ENCODE data around the gene POLD1.
"Not testable (repeated sequence)": the region's sequence is repeated elsewhere in the genome, so short reads cannot be mapped to it uniquely, and the experiment has no call there.

POLD1 gene

GRCh38 chr19:50383852-50384684 is at the start of gene POLD1:
Gene POLD1 (plus strand): TSS chr19:50384347. CDS start chr19:50398852, 14,505 bp downstream.
- peak; percentile 96 for DNase-seq

GRCh38 chr19:50334741-50335421 is 49.3 kb upstream of the POLD1 start:
- no peak for DNase-seq

- DNase-seq, result not testable (repeated sequence)
These were observed 47.1 kb upstream of the POLD1 start for GRCh38 chr19:50337031-50337430.

DNA sequence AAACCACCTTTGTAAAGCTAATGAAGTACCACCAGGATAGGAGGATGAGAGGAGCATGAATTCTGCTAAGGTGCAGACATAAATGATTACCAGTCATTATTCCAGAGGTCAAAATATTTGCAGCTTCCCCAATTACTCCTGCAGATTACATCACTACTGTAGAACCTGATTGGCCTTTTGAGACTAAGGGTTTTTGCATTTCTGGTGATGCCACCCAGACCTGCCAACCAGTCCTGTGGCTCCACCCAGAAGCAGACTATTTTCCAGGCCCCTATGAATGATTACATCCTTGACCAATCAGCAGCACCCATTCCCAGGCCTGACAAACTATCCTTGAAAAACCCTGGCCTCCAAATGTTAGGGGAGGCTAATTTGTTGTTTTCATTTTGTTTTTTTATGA is 43.8 kb upstream of the POLD1 start:
- no peak for DNase-seq

- no peak for DNase-seq
These were observed 43.0 kb upstream of the POLD1 start for GRCh38 chr19:50341091-50341564.

GRCh38 chr19:50344661-50345318 is 39.4 kb upstream of the POLD1 start:
- no peak for DNase-seq

DNA sequence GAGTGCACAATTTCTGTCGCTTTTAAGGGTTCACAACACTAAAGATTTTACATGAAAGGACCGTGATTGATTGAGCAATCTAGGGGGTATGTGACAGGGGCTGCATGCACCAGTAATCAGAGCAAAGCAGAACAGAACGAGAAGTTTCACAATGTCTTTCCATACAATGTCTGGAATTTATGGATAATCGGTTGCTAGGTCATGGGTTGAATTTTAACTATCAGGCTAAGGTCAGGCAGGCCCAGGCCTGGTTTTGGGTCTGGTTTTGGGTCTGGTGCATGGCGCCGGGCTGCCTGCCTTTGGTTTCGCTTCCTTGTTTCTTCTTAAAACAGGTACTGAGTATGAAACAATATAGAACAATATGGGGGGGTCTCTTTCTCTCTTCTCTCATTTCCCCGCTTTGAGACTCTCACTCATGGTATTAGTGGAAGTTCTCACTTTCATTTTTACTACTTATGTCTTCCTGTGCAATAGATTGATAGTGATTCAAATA is 37.0 kb upstream of the POLD1 start:
- DNase-seq, result not testable (repeated sequence)

DNA sequence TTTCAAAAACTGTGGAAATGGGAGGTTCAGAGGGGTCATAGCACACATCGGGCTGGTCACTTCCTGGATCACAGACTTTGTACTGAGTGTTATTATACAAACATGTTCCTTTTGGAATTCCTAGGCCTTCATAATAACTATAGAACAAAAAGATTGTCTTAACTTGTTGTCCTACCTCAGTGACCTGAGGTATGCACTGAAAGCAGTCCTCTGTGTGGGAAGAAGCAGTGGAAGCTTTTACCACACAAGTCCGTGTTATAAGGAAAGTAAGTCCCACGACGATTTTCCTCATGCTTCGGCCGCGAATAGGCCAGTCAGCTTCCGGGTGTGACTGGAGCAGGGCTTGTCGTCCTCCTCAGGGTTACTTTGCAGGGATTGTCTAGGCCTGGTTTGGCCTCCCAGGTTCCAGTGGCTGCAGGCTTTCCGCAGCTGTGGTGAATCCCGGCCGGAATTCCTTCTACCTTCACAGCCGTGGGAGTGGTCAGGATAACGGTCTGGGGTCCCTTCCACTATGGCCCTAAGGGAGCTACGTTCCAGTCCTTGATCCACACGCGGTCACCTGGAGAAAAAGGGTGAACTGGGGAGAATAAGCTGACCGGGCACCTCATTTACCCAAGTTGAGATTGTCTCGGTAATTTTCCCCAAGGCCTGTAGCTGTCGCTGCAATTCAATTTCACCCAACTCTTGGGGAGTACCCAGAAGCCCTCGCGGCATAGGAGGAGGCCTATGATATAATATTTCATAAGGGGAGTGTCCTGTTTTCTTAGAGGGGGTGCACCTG is 34.7 kb upstream of the POLD1 start:
- DNase-seq, result no peak

GRCh38 chr19:50352242-50352641 is 31.9 kb upstream of the POLD1 start:
- DNase-seq, result no peak

GRCh38 chr19:50353487-50353880 is 30.7 kb upstream of the POLD1 start:
- DNase-seq, result not testable (repeated sequence)

DNA sequence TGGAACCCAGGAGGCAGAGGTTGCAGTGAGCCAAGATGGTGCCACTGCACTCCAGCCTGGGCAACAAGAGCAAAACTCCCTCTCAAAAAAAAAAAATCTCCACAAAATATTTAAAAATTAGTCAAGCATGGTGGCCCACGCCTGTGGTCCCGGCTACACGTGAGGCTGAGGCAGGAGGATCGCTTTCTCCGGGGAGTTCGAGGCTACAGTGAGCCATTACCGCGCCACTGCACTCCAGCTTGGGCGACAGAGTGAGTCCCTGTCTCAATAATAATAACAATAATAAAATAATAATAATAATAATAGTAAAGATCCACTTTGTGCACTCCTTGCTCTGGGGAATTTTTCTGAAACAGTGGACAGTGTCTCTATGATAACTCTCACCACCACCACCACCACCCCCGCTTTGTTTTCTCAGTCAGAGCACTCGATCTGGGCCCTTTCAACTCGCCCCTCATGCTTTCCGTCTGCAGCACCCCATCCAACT is 27.4 kb upstream of the POLD1 start:
- DNase-seq, result no peak

- DNase-seq, result peak; percentile 51
These were observed 26.7 kb upstream of the POLD1 start for GRCh38 chr19:50357178-50358100.

- peak; percentile 51 for DNase-seq
These were observed 25.4 kb upstream of the POLD1 start for GRCh38 chr19:50358483-50359327.

DNA sequence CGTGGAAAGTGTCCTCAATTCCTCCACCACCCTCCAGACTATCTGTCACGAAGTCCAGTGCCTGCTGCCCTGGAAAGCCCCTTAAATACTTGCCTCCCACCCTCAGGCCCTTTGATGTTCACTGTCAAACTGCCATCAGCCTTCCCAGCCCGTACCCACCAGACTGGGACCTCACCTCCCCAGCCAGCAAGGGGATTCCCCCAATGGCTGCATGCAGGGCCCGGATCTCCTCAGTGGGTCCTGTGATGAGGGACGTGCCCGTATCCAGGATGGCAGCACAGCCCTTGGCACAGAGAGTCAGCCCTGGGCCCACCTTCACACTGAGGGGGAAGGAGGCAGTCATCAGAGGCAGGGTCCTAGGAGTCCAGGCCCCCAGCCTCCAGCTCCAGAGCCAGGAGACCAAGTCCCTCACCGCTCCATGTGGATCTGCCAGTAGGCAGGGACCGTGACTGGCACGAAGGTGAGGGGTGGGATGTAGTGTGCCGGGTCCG is 24.8 kb upstream of the POLD1 start:
- DNase-seq, result no peak

GRCh38 chr19:50361290-50362029 is 22.7 kb upstream of the POLD1 start:
- DNase-seq, result no peak

- no peak for DNase-seq
These were observed 22.1 kb upstream of the POLD1 start for GRCh38 chr19:50362030-50362412.

DNA sequence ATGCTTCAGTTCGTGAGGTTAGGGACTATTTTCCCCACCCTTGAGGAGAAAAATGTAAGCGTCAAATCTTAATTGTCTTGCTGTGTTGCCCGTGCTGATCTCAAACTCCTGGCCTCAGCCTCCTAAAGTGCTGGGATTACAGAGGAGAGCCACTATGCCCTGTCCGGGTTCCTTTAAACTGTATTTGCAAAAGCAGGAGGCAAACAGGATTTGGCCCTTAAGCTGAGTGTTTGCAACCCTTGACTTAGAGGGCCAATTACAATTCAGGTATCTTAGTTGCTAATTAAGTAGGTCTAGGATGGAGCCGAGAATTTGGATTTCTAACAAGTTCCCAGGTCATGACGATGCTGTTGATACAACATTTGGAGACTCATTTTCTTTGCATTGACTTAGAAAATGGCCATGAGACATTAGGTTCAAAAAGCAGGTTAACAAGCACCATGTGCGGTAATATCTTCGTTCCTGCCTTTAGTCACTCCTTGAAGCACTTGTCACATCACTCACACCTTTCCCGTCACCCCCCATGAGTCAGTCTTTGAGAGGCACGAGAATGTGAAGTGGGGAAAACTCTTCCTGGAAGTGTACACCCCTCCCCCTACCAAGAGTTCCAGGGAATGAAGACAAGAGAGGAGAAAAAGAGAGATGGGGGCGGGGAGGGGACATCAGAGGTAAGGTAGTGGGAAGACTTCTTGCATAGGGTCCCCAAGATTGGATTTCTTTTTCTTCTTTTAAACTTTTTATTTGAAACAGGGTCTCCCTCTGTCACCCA is 21.3 kb upstream of the POLD1 start:
- no peak for DNase-seq
